ENCODE results near the gene CDKN2B.
A peak's percentile ranks its signal among the peaks of the same experiment; 100 is the strongest.

The CDKN2B gene

GRCh38 chr9:21966140-21966851 is 42.8 kb downstream of the CDKN2B start:
- TF ChIP-seq MAX (IDR thresholded peaks at IDR 0.05) (no peak), RAD21 (IDR thresholded peaks at IDR 0.05; ENCODE audit: low read depth) (no peak)

- TF ChIP-seq CREB1 (IDR thresholded peaks at IDR 0.05; ENCODE audit: low read depth) (no peak), TCF12 (IDR thresholded peaks at IDR 0.05; ENCODE audit: low read depth) (no peak; the same call in 1 of the 2 replicates), ZBTB7A (IDR thresholded peaks at IDR 0.05; ENCODE audit: low read depth) (no peak), TEAD4 (IDR thresholded peaks at IDR 0.05) (no peak), MAX (IDR thresholded peaks at IDR 0.05) (peak; percentile 38; the same call in 1 of the 2 replicates), FOXM1 (IDR thresholded peaks at IDR 0.05; ENCODE audit: borderline replicate concordance, low read depth) (no peak), RAD21 (IDR thresholded peaks at IDR 0.05; ENCODE audit: low read depth) (peak; percentile 29; the same call in 1 of the 2 replicates), CEBPB (IDR thresholded peaks at IDR 0.05) (no peak), EP300 (IDR thresholded peaks at IDR 0.05; ENCODE audit: borderline replicate concordance) (no peak), TAF1 (IDR thresholded peaks at IDR 0.05; ENCODE audit: low read depth) (no peak), EGR1 (IDR thresholded peaks at IDR 0.05) (no peak), NFIC (IDR thresholded peaks at IDR 0.05) (peak; percentile 52; the same call in 1 of the 2 replicates), YY1 (IDR thresholded peaks at IDR 0.05; ENCODE audit: low read depth) (no peak)
- TF ChIP-seq, protein P1, sequence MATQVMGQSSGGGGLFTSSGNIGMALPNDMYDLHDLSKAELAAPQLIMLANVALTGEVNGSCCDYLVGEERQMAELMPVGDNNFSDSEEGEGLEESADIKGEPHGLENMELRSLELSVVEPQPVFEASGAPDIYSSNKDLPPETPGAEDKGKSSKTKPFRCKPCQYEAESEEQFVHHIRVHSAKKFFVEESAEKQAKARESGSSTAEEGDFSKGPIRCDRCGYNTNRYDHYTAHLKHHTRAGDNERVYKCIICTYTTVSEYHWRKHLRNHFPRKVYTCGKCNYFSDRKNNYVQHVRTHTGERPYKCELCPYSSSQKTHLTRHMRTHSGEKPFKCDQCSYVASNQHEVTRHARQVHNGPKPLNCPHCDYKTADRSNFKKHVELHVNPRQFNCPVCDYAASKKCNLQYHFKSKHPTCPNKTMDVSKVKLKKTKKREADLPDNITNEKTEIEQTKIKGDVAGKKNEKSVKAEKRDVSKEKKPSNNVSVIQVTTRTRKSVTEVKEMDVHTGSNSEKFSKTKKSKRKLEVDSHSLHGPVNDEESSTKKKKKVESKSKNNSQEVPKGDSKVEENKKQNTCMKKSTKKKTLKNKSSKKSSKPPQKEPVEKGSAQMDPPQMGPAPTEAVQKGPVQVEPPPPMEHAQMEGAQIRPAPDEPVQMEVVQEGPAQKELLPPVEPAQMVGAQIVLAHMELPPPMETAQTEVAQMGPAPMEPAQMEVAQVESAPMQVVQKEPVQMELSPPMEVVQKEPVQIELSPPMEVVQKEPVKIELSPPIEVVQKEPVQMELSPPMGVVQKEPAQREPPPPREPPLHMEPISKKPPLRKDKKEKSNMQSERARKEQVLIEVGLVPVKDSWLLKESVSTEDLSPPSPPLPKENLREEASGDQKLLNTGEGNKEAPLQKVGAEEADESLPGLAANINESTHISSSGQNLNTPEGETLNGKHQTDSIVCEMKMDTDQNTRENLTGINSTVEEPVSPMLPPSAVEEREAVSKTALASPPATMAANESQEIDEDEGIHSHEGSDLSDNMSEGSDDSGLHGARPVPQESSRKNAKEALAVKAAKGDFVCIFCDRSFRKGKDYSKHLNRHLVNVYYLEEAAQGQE (IDR thresholded peaks at IDR 0.05; ENCODE audit: low read depth): no peak
- TF ChIP-seq, protein P2, sequence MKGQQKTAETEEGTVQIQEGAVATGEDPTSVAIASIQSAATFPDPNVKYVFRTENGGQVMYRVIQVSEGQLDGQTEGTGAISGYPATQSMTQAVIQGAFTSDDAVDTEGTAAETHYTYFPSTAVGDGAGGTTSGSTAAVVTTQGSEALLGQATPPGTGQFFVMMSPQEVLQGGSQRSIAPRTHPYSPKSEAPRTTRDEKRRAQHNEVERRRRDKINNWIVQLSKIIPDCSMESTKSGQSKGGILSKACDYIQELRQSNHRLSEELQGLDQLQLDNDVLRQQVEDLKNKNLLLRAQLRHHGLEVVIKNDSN (IDR thresholded peaks at IDR 0.05): no peak
These were observed 43.6 kb downstream of the CDKN2B start for GRCh38 chr9:21965401-21965951.

DNA sequence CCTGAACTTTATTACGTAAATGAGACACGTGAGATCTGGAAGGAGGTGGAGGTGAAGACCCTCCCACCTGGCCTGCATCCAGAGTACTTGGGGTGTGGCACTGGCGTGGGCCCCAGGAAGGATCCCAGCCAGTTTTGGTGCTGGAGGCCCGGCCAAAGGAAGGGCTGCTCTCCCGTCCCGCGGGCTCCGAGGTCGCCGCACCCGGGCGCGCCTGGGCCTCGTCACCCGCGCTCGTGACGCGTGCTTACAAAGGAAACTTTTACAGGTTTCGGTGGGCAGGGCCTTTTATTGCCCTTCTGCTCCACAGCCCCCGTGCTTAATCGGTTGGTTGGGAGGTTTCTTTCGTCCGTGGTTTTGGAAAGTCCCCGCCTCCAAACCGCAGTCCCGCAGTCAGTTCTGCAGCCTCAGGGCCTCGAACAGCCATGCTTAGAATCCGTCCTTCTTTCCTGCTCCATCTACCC is 44.1 kb downstream of the CDKN2B start:
- TF ChIP-seq RAD21 (IDR thresholded peaks at IDR 0.05; ENCODE audit: low read depth) (no peak), CREB1 (IDR thresholded peaks at IDR 0.05; ENCODE audit: low read depth) (peak; percentile 36), TEAD4 (IDR thresholded peaks at IDR 0.05) (no peak), FOXM1 (IDR thresholded peaks at IDR 0.05; ENCODE audit: borderline replicate concordance, low read depth) (no peak), TCF12 (IDR thresholded peaks at IDR 0.05; ENCODE audit: low read depth) (no peak), MAX (IDR thresholded peaks at IDR 0.05) (peak; percentile 45; the same call in 1 of the 2 replicates), EP300 (IDR thresholded peaks at IDR 0.05; ENCODE audit: borderline replicate concordance) (no peak), CEBPB (IDR thresholded peaks at IDR 0.05) (no peak), NFIC (IDR thresholded peaks at IDR 0.05) (peak; percentile 80), TAF1 (IDR thresholded peaks at IDR 0.05; ENCODE audit: low read depth) (peak; percentile 30; the same call in 1 of the 2 replicates), YY1 (IDR thresholded peaks at IDR 0.05; ENCODE audit: low read depth) (no peak), EGR1 (IDR thresholded peaks at IDR 0.05) (no peak), ZBTB7A (IDR thresholded peaks at IDR 0.05; ENCODE audit: low read depth) (no peak)
- TF ChIP-seq, protein P1 (IDR thresholded peaks at IDR 0.05; ENCODE audit: low read depth): no peak
- TF ChIP-seq, protein P2 (IDR thresholded peaks at IDR 0.05): peak; percentile 70

DNA sequence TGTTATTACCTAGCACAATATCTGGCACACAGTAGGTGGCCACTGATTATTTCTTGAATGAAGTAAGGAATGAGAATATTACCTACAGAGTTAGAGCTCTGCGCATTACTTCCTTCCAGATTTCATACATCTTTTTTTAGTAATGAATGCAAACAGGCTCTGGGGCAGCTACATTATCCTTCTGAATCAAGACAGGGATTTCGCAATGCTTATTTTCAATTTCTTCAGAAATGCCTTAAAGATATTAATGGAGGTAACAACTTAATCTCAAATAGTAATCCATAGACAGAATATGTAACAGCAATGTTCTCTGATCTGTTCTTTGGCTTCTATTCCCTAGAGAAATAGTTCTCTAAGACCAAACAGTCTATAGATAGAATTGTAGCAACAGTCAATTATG is 47.5 kb downstream of the CDKN2B start:
- TF ChIP-seq, protein P2 (IDR thresholded peaks at IDR 0.05): no peak
- no peak for TF ChIP-seq RAD21 (IDR thresholded peaks at IDR 0.05; ENCODE audit: low read depth)
- no peak for TF ChIP-seq NFIC (IDR thresholded peaks at IDR 0.05)
- peak; percentile 77 for TF ChIP-seq CEBPB (IDR thresholded peaks at IDR 0.05)

GRCh38 chr9:21958833-21959232 is 50.3 kb downstream of the CDKN2B start:
- TF ChIP-seq TAF1 (IDR thresholded peaks at IDR 0.05; ENCODE audit: low read depth): no peak
- TF ChIP-seq, protein P1 (IDR thresholded peaks at IDR 0.05; ENCODE audit: low read depth): no peak
- no peak for TF ChIP-seq TEAD4 (IDR thresholded peaks at IDR 0.05)
- TF ChIP-seq NFIC (IDR thresholded peaks at IDR 0.05): no peak
- TF ChIP-seq RAD21 (IDR thresholded peaks at IDR 0.05; ENCODE audit: low read depth): no peak
- TF ChIP-seq TCF12 (IDR thresholded peaks at IDR 0.05; ENCODE audit: low read depth): no peak
- no peak for TF ChIP-seq FOXM1 (IDR thresholded peaks at IDR 0.05; ENCODE audit: borderline replicate concordance, low read depth)
- no peak for TF ChIP-seq EP300 (IDR thresholded peaks at IDR 0.05; ENCODE audit: borderline replicate concordance)
- no peak for TF ChIP-seq ZBTB7A (IDR thresholded peaks at IDR 0.05; ENCODE audit: low read depth)
- TF ChIP-seq, protein P2 (IDR thresholded peaks at IDR 0.05): no peak
- TF ChIP-seq CEBPB (IDR thresholded peaks at IDR 0.05): no peak
- no peak for TF ChIP-seq YY1 (IDR thresholded peaks at IDR 0.05; ENCODE audit: low read depth)
- no peak for TF ChIP-seq EGR1 (IDR thresholded peaks at IDR 0.05)
- no peak for TF ChIP-seq CREB1 (IDR thresholded peaks at IDR 0.05; ENCODE audit: low read depth)
- no peak for TF ChIP-seq MAX (IDR thresholded peaks at IDR 0.05)
